ENCODE measurements around the gene USP15.
"Not testable (repeated sequence)": the region's sequence is repeated elsewhere in the genome, so short reads cannot be mapped to it uniquely, and the experiment has no call there.

The USP15 gene

DNA sequence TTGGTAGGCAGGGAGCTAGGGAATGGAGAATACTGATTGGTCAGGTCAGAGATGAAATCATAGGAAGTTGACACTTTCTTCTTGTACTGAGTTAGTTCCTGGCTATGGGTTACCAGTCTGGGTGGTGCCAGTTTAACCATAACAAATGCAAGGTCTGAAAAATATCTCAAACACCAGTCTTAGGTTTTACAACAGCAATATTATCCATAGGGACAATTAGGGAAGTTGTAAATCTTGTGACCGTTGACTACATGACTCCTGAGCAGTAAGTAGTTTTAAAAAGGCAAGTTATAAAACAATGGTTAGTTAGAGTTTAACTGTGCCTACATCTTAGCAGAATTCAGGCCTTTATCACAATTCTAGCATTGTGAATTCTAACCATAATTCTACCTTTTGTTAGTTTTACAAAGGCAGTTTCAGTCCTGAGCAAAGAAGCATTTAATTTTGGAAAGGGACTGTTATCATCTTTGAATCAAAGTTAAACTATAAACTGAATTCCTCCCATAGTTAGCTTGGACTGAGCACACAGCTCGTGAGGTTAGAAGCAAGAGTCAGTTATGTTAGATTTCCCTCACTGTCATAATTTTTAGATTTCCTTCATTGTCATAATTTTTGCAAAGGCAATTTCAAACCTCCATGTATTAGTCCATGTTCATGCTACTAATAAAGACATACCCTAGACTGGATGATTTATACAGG is 186.7 kb downstream of the USP15 start:
- DNase-seq (ENCODE audit: low read depth, low spot score): no peak
- in situ Hi-C loops (cut with HindIII; ENCODE audit: low sequenced_read_pairs): no loop called here
- TF ChIP-seq, protein P1, sequence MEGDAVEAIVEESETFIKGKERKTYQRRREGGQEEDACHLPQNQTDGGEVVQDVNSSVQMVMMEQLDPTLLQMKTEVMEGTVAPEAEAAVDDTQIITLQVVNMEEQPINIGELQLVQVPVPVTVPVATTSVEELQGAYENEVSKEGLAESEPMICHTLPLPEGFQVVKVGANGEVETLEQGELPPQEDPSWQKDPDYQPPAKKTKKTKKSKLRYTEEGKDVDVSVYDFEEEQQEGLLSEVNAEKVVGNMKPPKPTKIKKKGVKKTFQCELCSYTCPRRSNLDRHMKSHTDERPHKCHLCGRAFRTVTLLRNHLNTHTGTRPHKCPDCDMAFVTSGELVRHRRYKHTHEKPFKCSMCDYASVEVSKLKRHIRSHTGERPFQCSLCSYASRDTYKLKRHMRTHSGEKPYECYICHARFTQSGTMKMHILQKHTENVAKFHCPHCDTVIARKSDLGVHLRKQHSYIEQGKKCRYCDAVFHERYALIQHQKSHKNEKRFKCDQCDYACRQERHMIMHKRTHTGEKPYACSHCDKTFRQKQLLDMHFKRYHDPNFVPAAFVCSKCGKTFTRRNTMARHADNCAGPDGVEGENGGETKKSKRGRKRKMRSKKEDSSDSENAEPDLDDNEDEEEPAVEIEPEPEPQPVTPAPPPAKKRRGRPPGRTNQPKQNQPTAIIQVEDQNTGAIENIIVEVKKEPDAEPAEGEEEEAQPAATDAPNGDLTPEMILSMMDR (IDR thresholded peaks at IDR 0.05; ENCODE audit: low read depth, low read length): no peak
- H3K4me3 ChIP-seq (ENCODE audit: low read depth, low read length): no peak overlapping the region

DNA sequence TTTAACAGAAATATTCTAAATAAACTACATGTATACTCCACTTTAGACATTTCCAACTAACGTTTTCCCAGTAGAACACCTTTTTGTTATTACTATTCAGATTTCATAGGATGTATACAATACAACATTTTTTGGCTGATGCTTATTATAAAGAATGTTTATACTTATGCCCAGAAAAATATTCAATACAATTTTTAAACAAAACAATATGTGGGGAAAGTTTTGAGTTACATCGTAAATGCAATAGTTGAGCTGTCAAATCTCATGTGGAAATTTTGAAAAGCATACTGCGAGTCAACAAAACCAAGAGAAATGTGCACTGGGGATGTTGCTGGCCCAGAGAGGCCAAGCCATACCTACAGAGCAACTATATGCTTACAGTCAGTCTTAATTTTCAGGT is 188.2 kb downstream of the USP15 start:
- in situ Hi-C loops (cut with HindIII; ENCODE audit: low sequenced_read_pairs): no loop called here
- DNase-seq (ENCODE audit: low read depth, low spot score): no peak
- TF ChIP-seq, protein P1 (IDR thresholded peaks at IDR 0.05; ENCODE audit: low read depth, low read length): no peak

DNA sequence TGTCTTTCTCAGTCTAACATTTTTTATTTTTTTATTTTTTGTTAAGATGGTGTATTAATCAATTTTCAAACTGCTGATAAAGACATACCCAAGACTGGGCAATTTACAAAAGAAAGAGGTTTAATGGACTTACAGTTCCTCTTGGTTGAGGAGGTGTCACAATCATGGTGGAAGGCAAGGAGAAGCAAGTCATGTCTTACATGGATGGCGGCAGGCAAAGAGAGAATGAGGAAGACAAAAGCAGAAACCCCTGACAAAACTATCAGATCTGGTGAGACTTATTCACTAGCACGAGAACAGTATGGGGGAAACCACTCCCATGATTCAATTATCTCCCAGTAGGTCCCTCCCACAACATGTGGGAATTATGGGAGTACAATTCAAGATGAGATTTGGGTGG is 195.2 kb downstream of the USP15 start:
- in situ Hi-C loops (cut with HindIII; ENCODE audit: low sequenced_read_pairs); DNase-seq (ENCODE audit: low read depth, low spot score); H3K4me3 ChIP-seq (ENCODE audit: low read depth, low read length): not testable (repeated sequence)

More for the DNA sequence above, 188.2 kb downstream of the USP15 start:
- no peak overlapping the region for H3K4me3 ChIP-seq (ENCODE audit: low read depth, low read length)

DNA sequence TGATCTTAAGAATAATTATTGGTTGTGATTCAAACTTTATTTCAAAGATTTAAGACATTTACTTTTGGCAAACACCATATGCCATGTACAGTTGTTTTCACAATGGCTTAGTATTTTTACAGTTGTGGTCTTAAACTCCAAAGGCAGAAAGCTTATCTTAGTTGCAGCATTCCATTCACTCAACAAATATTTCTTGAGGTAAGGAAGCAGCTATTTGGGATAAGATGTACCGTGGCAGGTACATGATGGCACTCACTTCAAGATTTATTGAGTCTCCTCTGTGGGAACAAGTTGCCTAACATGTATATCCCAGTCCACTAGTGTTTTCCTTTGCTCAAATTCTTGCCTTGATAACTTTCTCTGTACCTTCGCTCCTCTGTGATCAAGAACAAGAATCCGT is 198.4 kb downstream of the USP15 start:
- no peak for DNase-seq (ENCODE audit: low read depth, low spot score)
- H3K4me3 ChIP-seq (ENCODE audit: low read depth, low read length): no peak overlapping the region
- TF ChIP-seq, protein P1 (IDR thresholded peaks at IDR 0.05; ENCODE audit: low read depth, low read length): no peak
- in situ Hi-C loops (cut with HindIII; ENCODE audit: low sequenced_read_pairs): no loop called here

DNA sequence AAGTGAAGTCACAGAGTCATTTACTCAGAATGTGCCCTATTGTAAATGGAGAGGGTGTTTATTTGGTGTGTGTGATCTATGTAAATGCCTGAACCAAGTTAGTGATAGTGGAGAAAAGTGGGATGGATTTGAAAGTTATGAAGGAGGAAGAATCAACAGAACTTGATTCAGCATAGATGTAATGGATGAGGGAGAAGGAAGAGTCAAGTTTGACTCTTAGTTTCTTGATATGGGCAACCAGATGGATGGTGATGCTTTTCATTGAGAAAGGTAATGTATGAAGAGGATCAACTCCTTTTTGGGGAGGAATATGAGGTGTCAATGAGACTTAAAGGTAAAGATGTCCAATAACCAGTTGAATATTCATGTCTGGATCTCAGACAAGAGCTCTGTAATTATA is 199.8 kb downstream of the USP15 start:
- DNase-seq (ENCODE audit: low read depth, low spot score): no peak
- in situ Hi-C loops (cut with HindIII; ENCODE audit: low sequenced_read_pairs): no loop called here
- no peak overlapping the region for H3K4me3 ChIP-seq (ENCODE audit: low read depth, low read length)
- TF ChIP-seq, protein P1 (IDR thresholded peaks at IDR 0.05; ENCODE audit: low read depth, low read length): no peak

DNA sequence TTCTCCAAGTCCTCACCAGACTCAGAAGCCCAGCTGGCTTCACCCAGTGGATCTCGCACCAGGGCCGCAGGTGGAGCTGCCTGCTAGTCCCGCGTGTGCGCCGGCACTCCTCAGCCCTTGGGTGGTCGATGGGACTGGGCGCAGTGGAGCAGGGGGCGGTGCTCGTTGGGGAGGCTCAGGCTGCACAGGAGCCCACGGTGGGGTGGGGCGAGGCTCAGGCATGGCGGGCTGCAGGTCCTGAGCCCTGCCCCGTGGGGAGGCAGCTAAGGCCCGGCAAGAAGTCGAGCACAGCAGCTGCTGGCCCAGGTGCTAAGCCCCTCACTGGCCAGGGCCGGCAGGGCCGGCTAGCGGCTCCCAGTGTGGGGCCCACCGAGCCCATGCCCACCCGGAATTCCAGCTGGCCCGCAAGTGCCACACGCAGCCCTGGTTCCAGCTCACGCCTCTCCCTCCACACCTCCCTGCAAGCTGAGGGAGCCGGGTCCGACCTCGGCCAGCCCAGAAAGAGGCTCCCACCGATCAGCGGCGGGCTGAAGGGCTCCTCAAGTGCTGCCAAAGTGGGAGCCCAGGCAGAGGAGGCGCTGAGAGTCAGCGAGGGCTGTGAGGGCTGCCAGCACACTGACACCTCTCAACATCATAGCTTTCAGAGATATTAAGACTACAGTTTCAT is 201.1 kb downstream of the USP15 start:
- DNase-seq (ENCODE audit: low read depth, low spot score); H3K4me3 ChIP-seq (ENCODE audit: low read depth, low read length); in situ Hi-C loops (cut with HindIII; ENCODE audit: low sequenced_read_pairs): not testable (repeated sequence)

DNA sequence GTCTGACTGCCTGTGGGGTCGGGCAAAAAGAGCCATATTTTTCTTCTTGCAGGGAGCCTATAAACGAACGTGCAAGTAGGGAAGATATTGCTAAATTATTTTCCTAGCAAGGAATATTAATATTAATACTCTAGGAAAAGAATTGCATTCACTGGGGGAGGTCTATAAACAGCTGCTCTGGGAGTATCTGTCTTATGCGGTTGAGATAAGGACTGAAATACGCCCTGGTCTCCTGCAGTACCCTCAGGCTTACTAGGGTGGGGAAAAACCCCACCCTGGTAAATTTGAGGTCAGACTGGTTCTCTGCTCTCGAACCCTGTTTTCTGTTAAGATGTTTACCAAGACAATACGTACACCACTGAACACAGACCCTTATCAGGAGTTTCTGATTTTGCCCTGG is 203.0 kb downstream of the USP15 start:
- DNase-seq (ENCODE audit: low read depth, low spot score); in situ Hi-C loops (cut with HindIII; ENCODE audit: low sequenced_read_pairs); H3K4me3 ChIP-seq (ENCODE audit: low read depth, low read length): not testable (repeated sequence)

All from astrocyte of the spinal cord (primary cell).